ENCODE data around the gene REV3L. TPM values are rescaled to one million over a fixed set of nuclear protein-coding genes. Genes with fewer than 3 reads are reported as not detected.
A peak's percentile ranks its signal among the peaks of the same experiment; 100 is the strongest.

The REV3L gene
- total and polyA plus RNA-seq, 2 of the 13 experiments (the other 11 are each of a cell fraction or from before 2014, with no cell fraction given): 12.8 to 31.3 TPM

GRCh38 chr6:111482959-111483735 lies at the start of gene REV3L (continued):
- TF ChIP-seq TOE1 (CRISPR knock-in tag; IDR thresholded peaks at IDR 0.05) (peak; percentile 57), FOXK1 (CRISPR knock-in tag; IDR thresholded peaks at IDR 0.05; ENCODE audit: borderline replicate concordance, low read depth) (peak; percentile 80), SKIL (CRISPR knock-in tag; IDR thresholded peaks at IDR 0.05; ENCODE audit: borderline replicate concordance) (peak; percentile 44; the same call in 1 of the 2 replicates), MAZ (IDR thresholded peaks at IDR 0.05; ENCODE audit: borderline replicate concordance, low read depth, low read length) (peak; percentile 96), MAZ (CRISPR knock-in tag; IDR thresholded peaks at IDR 0.05; ENCODE audit: low read depth) (peak; percentile 83; the same call in 1 of the 2 replicates), RXRB (CRISPR knock-in tag; IDR thresholded peaks at IDR 0.05; ENCODE audit: borderline replicate concordance) (peak; percentile 55; the same call in 1 of the 2 replicates), FOXO4 (CRISPR knock-in tag; conservative IDR thresholded peaks at IDR 0.05) (no peak), ZNF124 (CRISPR knock-in tag; IDR thresholded peaks at IDR 0.05) (peak; percentile 21; the same call in 1 of the 2 replicates), IKZF4 (CRISPR knock-in tag; IDR thresholded peaks at IDR 0.05; ENCODE audit: borderline replicate concordance, low read depth, not compliant biosample characterization) (no peak), ATAD3A (CRISPR knock-in tag; IDR thresholded peaks at IDR 0.05) (0 out of 2 replicates have a peak, but pooled peaks have one; percentile 28), PHF5A (CRISPR knock-in tag; IDR thresholded peaks at IDR 0.05; ENCODE audit: low read depth, unreplicated experiment) (peak; percentile 32), PRDM10 (CRISPR knock-in tag; IDR thresholded peaks at IDR 0.05; ENCODE audit: low read depth) (peak; percentile 98), ZNF281 (CRISPR knock-in tag; IDR thresholded peaks at IDR 0.05; ENCODE audit: borderline replicate concordance) (peak; percentile 94), ZBTB3 (CRISPR knock-in tag; IDR thresholded peaks at IDR 0.05; ENCODE audit: borderline replicate concordance, low read depth) (no peak), KDM5B (CRISPR knock-in tag; IDR thresholded peaks at IDR 0.05; ENCODE audit: borderline replicate concordance) (peak; percentile 79), ZNF317 (CRISPR knock-in tag; IDR thresholded peaks at IDR 0.05) (no peak; the same call in 1 of the 2 replicates), HDAC2 (CRISPR knock-in tag; IDR thresholded peaks at IDR 0.05) (0 out of 2 replicates have a peak, but pooled peaks have one; percentile 32)

Data from HepG2 (cell line).